HEK293 (cell line): ENCODE data around the gene OTUB1.

Experiments used
- FEZF1 ChIP-seq: fragments of 450-650 bp; formaldehyde crosslinking; IDR thresholded peaks from 2 replicates; pipeline ENCODE4 v1.5.1; 2016; ENCODE audit warnings: missing biosample characterization, missing genetic modification characterization
- KLF1 ChIP-seq: fragments of 450-650 bp; formaldehyde crosslinking; IDR thresholded peaks from 2 replicates; pipeline ENCODE4 v1.5.1; 2016; ENCODE audit warnings: missing biosample characterization, missing genetic modification characterization
- KLF17 ChIP-seq: fragments of 450-650 bp; formaldehyde crosslinking; IDR thresholded peaks from 2 replicates; pipeline ENCODE4 v1.5.1; 2016; ENCODE audit warnings: missing biosample characterization, missing genetic modification characterization
- OVOL3 ChIP-seq: fragments of 450-650 bp; formaldehyde crosslinking; IDR thresholded peaks from 2 replicates; pipeline ENCODE4 v1.5.1; 2016; ENCODE audit warnings: missing biosample characterization, missing genetic modification characterization
- PRDM1 ChIP-seq: fragments of 450-650 bp; formaldehyde crosslinking; IDR thresholded peaks from 2 replicates; pipeline ENCODE4; 2016; ENCODE audit warnings: missing biosample characterization, missing genetic modification characterization
- YY2 ChIP-seq: fragments of 450-650 bp; formaldehyde crosslinking; IDR thresholded peaks from 2 replicates; pipeline ENCODE4 v1.5.1; 2016; ENCODE audit warnings: missing biosample characterization, missing genetic modification characterization
- ZBTB10 ChIP-seq: fragments of 450-650 bp; formaldehyde crosslinking; IDR thresholded peaks from 2 replicates; pipeline ENCODE4 v1.5.1; 2016; ENCODE audit warnings: missing biosample characterization, missing genetic modification characterization
- ZBTB17 ChIP-seq: fragments of 450-650 bp; formaldehyde crosslinking; IDR thresholded peaks from 2 replicates; pipeline ENCODE4 v1.5.1; 2016; ENCODE audit warnings: missing biosample characterization, missing genetic modification characterization
- ZBTB7A ChIP-seq: fragments of 450-650 bp; formaldehyde crosslinking; IDR thresholded peaks from 2 replicates; pipeline ENCODE4 v1.5.1; 2016; ENCODE audit warnings: low read depth, missing biosample characterization, missing genetic modification characterization
- ZFP37 ChIP-seq: fragments of 450-650 bp; formaldehyde crosslinking; IDR thresholded peaks from 2 replicates; pipeline ENCODE4 v1.5.1; 2016; ENCODE audit warnings: missing biosample characterization, missing genetic modification characterization
- ZNF112 ChIP-seq: fragments of 450-650 bp; formaldehyde crosslinking; IDR thresholded peaks from 2 replicates; pipeline ENCODE4 v1.5.0; 2017; ENCODE audit warnings: missing biosample characterization, missing genetic modification characterization
- ZNF16 ChIP-seq: fragments of 450-650 bp; formaldehyde crosslinking; IDR thresholded peaks from 2 replicates; pipeline ENCODE4 v1.5.1; 2016; ENCODE audit warnings: low read depth, missing biosample characterization, missing genetic modification characterization
- ZNF174 ChIP-seq: fragments of 450-650 bp; formaldehyde crosslinking; IDR thresholded peaks from 2 replicates; pipeline ENCODE4 v1.5.0; 2017; ENCODE audit warnings: missing biosample characterization, mild to moderate bottlenecking, missing genetic modification characterization
- ZNF18 ChIP-seq: fragments of 450-650 bp; formaldehyde crosslinking; IDR thresholded peaks from 2 replicates; pipeline ENCODE4 v1.5.1; 2016; ENCODE audit warnings: missing biosample characterization, missing genetic modification characterization
- ZNF2 ChIP-seq: fragments of 450-650 bp; formaldehyde crosslinking; IDR thresholded peaks from 2 replicates; pipeline ENCODE4 v1.5.1; 2016; ENCODE audit warnings: missing biosample characterization, missing genetic modification characterization
- ZNF211 ChIP-seq: fragments of 450-650 bp; formaldehyde crosslinking; IDR thresholded peaks from 2 replicates; pipeline ENCODE4 v1.5.1; 2016; ENCODE audit warnings: low read depth, missing biosample characterization, missing genetic modification characterization
- ZNF239 ChIP-seq: fragments of 450-650 bp; formaldehyde crosslinking; IDR thresholded peaks from 2 replicates; pipeline ENCODE4 v1.5.1; 2016; ENCODE audit warnings: missing biosample characterization, missing genetic modification characterization
- ZNF26 ChIP-seq: fragments of 450-650 bp; formaldehyde crosslinking; IDR thresholded peaks from 2 replicates; pipeline ENCODE4 v1.5.1; 2016; ENCODE audit warnings: missing biosample characterization, missing genetic modification characterization
- ZNF362 ChIP-seq: fragments of 450-650 bp; formaldehyde crosslinking; IDR thresholded peaks from 2 replicates; pipeline ENCODE4 v1.5.1; 2016; ENCODE audit warnings: missing biosample characterization, missing genetic modification characterization
- ZNF391 ChIP-seq: fragments of 450-650 bp; formaldehyde crosslinking; IDR thresholded peaks from 2 replicates; pipeline ENCODE4 v1.5.1; 2016; ENCODE audit warnings: low read depth, missing biosample characterization, missing genetic modification characterization, borderline replicate concordance
- ZNF416 ChIP-seq: fragments of 450-650 bp; formaldehyde crosslinking; IDR thresholded peaks from 2 replicates; pipeline ENCODE4 v1.5.1; 2016; ENCODE audit warnings: missing biosample characterization, missing genetic modification characterization
- ZNF433 ChIP-seq: fragments of 450-650 bp; formaldehyde crosslinking; IDR thresholded peaks from 2 replicates; pipeline ENCODE4 v1.5.1; 2016; ENCODE audit warnings: missing biosample characterization, missing genetic modification characterization, low read depth
- ZNF501 ChIP-seq: fragments of 450-650 bp; formaldehyde crosslinking; IDR thresholded peaks from 2 replicates; pipeline ENCODE4 v1.5.1; 2016; ENCODE audit warnings: missing biosample characterization, missing genetic modification characterization
- ZNF555 ChIP-seq: fragments of 450-650 bp; formaldehyde crosslinking; conservative IDR thresholded peaks from 2 replicates; pipeline ENCODE4 v1.5.1; 2017; ENCODE audit warnings: missing biosample characterization, mild to moderate bottlenecking, missing genetic modification characterization, inconsistent platforms
- ZNF558 ChIP-seq: fragments of 450-650 bp; formaldehyde crosslinking; IDR thresholded peaks from 2 replicates; pipeline ENCODE4 v1.5.1; 2016; ENCODE audit warnings: missing biosample characterization, missing genetic modification characterization
- ZNF560 ChIP-seq: fragments of 450-650 bp; formaldehyde crosslinking; IDR thresholded peaks from 2 replicates; pipeline ENCODE4 v1.5.1; 2017; ENCODE audit warnings: missing biosample characterization, missing genetic modification characterization, borderline replicate concordance
- ZNF561 ChIP-seq: fragments of 450-650 bp; IDR thresholded peaks from 2 replicates; pipeline ENCODE4 v1.5.1; 2018; ENCODE audit warnings: missing biosample characterization, missing genetic modification characterization, borderline replicate concordance
- ZNF571 ChIP-seq: fragments of 450-650 bp; formaldehyde crosslinking; IDR thresholded peaks from 2 replicates; pipeline ENCODE4 v1.5.0; 2017; ENCODE audit warnings: missing biosample characterization, missing genetic modification characterization
- ZNF623 ChIP-seq: fragments of 450-650 bp; formaldehyde crosslinking; IDR thresholded peaks from 2 replicates; pipeline ENCODE4 v1.5.1; 2016; ENCODE audit warnings: missing biosample characterization, missing genetic modification characterization
- ZNF624 ChIP-seq: fragments of 450-650 bp; formaldehyde crosslinking; IDR thresholded peaks from 2 replicates; pipeline ENCODE4 v1.5.1; 2017; ENCODE audit warnings: missing biosample characterization, missing genetic modification characterization
- ZNF768 ChIP-seq: fragments of 450-650 bp; formaldehyde crosslinking; IDR thresholded peaks from 2 replicates; pipeline ENCODE4 v1.5.1; 2018; ENCODE audit warnings: missing biosample characterization, mild to moderate bottlenecking, missing genetic modification characterization
- ZNF791 ChIP-seq: fragments of 450-650 bp; formaldehyde crosslinking; IDR thresholded peaks from 2 replicates; pipeline ENCODE4 v1.5.1; 2016; ENCODE audit warnings: missing biosample characterization, missing genetic modification characterization
- ZSCAN16 ChIP-seq: fragments of 450-650 bp; formaldehyde crosslinking; IDR thresholded peaks from 2 replicates; pipeline ENCODE4 v1.5.1; 2016; ENCODE audit warnings: missing biosample characterization, missing genetic modification characterization
- ZXDB ChIP-seq: fragments of 450-650 bp; formaldehyde crosslinking; IDR thresholded peaks from 2 replicates; pipeline ENCODE4 v1.5.1; 2016; ENCODE audit warnings: missing biosample characterization, missing genetic modification characterization

OTUB1 gene

GRCh38 chr11:63938479-63939396, 47.5 kb upstream of the OTUB1 start, which contains the start of gene NAA40 (continued):
- TF ChIP-seq ZNF560 (tag by site-specific recombination): no peak
- TF ChIP-seq ZXDB (tag by site-specific recombination): peak; percentile 11
- TF ChIP-seq ZNF791 (tag by site-specific recombination): no peak
- TF ChIP-seq ZNF555 (tag by site-specific recombination): no peak
- no peak for TF ChIP-seq ZNF558 (tag by site-specific recombination)
- TF ChIP-seq ZBTB7A (tag by site-specific recombination): no peak
- no peak for TF ChIP-seq ZNF26 (tag by site-specific recombination)
- no peak for TF ChIP-seq KLF17 (tag by site-specific recombination)
- TF ChIP-seq ZNF768 (tag by site-specific recombination): no peak
- no peak for TF ChIP-seq YY2 (tag by site-specific recombination)
- no peak for TF ChIP-seq PRDM1 (tag by site-specific recombination)
- TF ChIP-seq ZNF18 (tag by site-specific recombination): no peak
- TF ChIP-seq ZNF174 (tag by site-specific recombination): no peak
- no peak for TF ChIP-seq ZNF211 (tag by site-specific recombination)
- TF ChIP-seq ZBTB10 (tag by site-specific recombination): peak; percentile 67
- no peak for TF ChIP-seq OVOL3 (tag by site-specific recombination)
- no peak for TF ChIP-seq ZNF623 (tag by site-specific recombination)
- TF ChIP-seq KLF1 (tag by site-specific recombination): no peak
- TF ChIP-seq ZNF416 (tag by site-specific recombination): no peak
- no peak for TF ChIP-seq ZNF501
- peak; percentile 85 for TF ChIP-seq ZBTB17 (tag by site-specific recombination)
- TF ChIP-seq ZNF561 (tag by site-specific recombination): no peak
- TF ChIP-seq ZNF239: no peak
- TF ChIP-seq ZSCAN16: no peak
- TF ChIP-seq ZNF2 (tag by site-specific recombination): no peak
- no peak for TF ChIP-seq ZNF362 (tag by site-specific recombination)
- TF ChIP-seq FEZF1 (tag by site-specific recombination): no peak
- no peak for TF ChIP-seq ZNF16 (tag by site-specific recombination)
- no peak for TF ChIP-seq ZNF391 (tag by site-specific recombination)
- no peak for TF ChIP-seq ZNF112 (tag by site-specific recombination)
- no peak for TF ChIP-seq ZNF433 (tag by site-specific recombination)
- no peak for TF ChIP-seq ZFP37 (tag by site-specific recombination)
- no peak for TF ChIP-seq ZNF624 (tag by site-specific recombination)
- TF ChIP-seq ZNF571 (tag by site-specific recombination): no peak
